HG02870 (cell line): Measurements from ENCODE around the gene BRIP1.
A peak's percentile ranks its signal among the peaks of the same experiment; 100 is the strongest.
"Not testable (repeated sequence)": the region's sequence is repeated elsewhere in the genome, so short reads cannot be mapped to it uniquely, and the experiment has no call there.

Experiments used
- ATAC-seq: cut with Tn5 transposase; IDR thresholded peaks from one replicate; pipeline ENCODE4 v1.9.1; 2021; ENCODE audit warnings: mild to moderate bottlenecking, moderate library complexity; ENCODE audit not compliant: unreplicated experiment

BRIP1 gene

GRCh38 chr17:61867033-61867432 is 3.7 kb upstream of the BRIP1 start:
- no peak for ATAC-seq

DNA sequence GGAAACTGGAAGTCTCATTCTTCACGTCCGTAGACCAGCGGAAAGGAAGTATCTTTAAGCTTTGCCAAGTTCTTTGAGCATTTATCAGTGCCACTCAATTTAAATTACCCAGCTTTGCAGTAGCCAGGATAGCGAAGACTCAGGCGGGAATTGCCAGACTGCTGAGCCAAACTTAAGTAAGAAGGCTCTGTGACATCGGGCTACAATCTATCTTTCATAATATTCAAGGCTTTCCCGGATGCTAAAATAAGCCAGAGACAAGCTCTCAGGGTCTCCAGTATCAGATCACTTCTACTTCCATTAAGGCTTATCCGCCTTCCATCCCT is 436 bp upstream of the BRIP1 start:
- ATAC-seq: peak; percentile 5

- ATAC-seq: no peak
Measured at GRCh38 chr17:61862105-61862574, 1.2 kb downstream of the BRIP1 start.

GRCh38 chr17:61860397-61860796 is 2.9 kb downstream of the BRIP1 start:
- not testable (repeated sequence) for ATAC-seq

- no peak for ATAC-seq
Measured at GRCh38 chr17:61856035-61856434, 7.3 kb downstream of the BRIP1 start.

GRCh38 chr17:61852857-61853256 is 10.5 kb downstream of the BRIP1 start:
- no peak for ATAC-seq

DNA sequence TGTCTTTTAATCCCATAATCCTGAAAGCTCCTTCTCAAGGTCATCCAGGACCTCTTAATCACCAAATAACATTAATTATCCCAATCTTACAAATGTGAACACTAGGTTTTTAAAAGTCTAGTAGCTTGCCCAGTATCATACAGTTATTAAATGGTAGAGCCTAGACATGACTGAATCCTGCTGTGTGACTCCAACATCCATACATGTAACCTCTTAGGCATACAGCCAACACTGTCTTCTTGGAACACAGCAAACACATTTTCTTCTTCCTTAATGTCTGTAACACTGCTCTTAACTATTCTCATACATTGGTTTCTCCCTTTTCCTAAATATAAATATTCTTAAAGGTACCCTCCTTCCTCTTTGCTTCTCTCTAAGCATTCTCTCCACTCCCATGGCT is 13.7 kb downstream of the BRIP1 start:
- no peak for ATAC-seq

DNA sequence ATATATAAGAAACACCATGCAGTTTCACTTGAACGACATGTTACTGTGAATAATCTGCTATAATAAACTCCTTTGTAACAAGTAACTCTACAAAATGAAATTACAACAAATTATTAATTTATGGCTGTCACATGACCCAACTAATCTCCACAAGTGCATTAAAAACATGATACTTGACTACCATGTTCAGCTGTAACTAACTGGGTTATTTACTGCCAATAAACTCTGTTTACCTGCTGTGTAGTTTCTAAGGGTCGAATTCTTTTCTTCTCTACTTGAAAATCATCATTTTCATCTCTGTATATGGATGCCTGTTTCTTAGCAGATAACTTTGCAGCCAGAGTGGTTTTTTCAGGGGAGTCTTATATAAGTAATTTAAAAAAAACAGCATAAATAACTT is 14.4 kb downstream of the BRIP1 start:
- no peak for ATAC-seq

DNA sequence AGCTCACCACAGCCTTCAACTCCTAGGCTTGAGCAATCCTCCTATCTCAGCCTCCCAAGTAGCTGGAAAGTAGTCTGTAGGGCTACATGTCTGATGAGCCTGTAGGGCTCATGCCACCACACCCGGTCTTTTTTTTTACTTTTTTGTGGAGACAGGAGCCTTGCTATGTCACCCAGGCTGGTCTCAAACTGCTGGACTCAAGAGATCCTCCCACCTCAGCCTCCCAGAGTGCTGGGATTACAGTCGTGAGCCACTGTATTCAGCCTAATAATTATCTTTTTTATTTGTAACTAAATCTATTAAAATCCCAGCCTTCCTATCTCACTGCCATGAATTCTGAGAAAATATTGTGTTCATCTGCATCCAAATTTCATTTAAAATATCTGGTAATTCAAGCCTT is 15.1 kb downstream of the BRIP1 start:
- no peak for ATAC-seq

DNA sequence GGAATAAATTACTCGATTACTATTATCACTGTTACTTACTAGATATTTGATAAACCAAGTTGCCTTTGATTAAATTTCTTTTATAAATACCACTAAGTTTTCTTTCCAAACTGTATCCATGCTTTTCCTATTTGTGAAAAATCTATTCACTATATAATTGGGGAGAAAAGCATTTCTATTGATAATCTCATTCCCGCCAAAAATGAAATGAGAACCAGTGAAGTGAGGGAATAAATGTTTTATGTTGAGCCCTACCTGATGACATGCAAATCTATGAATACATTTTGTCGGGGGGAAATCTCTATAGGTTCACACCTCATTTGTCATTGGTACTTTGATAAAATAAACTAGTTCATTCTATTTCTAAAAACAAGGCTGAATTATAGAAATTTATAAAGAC is 15.7 kb downstream of the BRIP1 start:
- ATAC-seq: no peak

GRCh38 chr17:61846761-61847375 is 16.5 kb downstream of the BRIP1 start:
- no peak for ATAC-seq

DNA sequence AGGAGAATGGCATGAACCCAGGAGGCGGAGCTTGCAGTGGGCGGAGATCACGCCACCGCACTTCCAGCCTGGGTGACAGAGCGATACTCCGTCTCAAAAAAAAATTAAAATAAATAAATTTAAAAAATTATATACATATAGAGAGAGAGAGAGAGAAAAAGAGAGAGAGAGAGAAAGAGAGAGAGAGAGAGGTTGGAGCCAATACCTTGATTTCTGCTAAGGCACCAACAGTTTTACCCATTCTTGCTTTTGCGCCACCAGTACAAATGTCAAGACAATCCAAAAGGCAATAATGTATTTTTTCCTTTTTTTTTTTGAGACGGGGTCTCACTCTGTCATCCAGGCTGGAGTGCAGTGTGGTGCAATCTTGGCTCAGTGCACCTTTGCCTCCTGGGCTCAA is 17.2 kb downstream of the BRIP1 start:
- no peak for ATAC-seq

- no peak for ATAC-seq
Measured at GRCh38 chr17:61843435-61843834, 19.9 kb downstream of the BRIP1 start.

DNA sequence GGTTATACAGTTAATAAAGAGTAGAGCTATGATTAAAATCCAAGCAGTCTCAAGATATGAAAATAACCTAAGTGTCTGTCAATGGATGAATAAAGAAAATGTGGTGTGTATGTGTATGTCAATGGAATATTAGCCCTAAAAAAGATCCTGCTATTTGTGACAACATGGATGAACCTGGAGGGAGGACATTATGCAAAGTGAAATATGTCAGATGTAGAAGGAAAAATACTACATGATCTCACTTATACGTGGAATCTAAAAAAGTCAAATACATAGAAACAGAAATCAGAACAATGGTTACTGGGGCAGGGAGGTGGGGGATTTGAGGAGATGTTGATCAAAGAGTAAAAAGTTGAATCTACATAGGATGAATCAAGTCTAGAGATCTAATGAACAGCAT is 20.4 kb downstream of the BRIP1 start:
- no peak for ATAC-seq

DNA sequence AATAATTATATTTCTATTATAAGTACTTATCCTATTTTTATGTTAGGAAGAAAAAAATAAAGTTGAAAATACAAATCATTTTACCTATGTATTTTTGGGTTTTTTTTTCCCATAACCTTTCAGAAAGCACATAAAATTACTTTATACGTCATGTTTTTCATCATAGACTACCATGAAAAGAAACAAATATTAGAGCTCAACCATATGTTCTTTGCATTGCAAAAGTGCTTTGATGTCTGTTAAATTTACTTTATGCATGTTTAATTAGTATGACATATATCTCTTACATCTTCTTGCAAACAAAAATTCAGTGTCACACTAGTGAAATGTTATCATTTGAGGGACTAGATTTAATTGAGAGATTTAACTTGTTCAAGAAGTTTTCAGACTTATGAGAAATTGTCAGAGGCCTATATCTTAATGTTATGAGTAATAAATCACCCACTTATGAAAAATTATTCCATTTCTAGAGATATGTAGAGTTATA is 24.0 kb downstream of the BRIP1 start:
- ATAC-seq: no peak

GRCh38 chr17:61837175-61838051 is 25.9 kb downstream of the BRIP1 start:
- ATAC-seq: no peak

GRCh38 chr17:61836266-61837174 is 26.8 kb downstream of the BRIP1 start:
- ATAC-seq: no peak

DNA sequence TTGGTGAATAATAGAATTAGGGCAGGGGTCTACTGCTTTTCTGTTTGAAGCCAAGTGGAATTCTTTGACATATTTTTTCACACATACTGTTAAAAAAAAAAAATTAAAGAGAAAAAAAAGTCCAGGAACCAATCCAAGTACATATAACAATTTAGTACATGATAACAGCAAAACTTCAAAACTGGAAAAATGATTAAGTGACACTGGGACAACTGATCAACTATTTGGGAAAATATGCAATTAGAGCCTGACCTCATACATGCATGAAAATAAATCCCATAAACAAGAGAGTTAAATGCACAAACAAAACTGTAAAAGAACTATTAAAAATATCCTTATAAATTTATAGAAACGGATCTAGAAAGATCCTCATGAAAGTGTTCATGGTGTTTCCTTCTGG is 27.7 kb downstream of the BRIP1 start:
- ATAC-seq: no peak

- ATAC-seq: no peak
Measured at GRCh38 chr17:61834610-61835009, 28.7 kb downstream of the BRIP1 start.

DNA sequence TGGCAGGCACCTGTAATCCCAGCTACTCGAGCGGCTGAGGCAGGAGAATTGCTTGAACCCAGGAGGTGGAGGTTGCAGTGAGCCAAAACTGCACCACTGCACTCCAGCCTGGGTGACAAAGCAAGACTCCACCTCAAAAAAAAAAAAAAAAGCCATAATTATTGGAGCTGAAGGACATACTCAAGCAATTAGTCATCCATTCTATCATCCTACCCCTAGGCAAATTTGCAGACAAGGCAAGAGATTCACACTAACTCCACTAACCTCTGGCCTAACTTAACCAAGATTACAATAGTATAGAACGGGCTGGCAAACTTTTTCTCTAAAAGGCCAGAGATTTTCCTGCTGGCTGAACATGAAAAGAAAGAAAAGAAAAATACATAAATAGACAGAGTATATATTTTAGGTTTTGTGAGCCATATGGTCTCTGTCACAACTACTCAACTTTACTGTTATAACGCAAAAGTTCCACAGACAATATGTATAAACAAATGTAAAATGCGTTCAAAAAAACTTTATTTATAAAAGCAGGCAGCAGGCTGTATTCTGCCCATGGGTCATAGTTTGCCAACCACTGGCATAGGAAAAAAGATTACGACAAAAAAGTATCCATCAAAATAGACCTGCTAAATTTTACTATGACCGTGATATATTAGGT is 29.7 kb downstream of the BRIP1 start:
- ATAC-seq: no peak

GRCh38 chr17:61832463-61832862 is 30.9 kb downstream of the BRIP1 start:
- no peak for ATAC-seq
